CD1c-positive myeloid dendritic cell (primary cell): ENCODE measurements around the gene SLC23A2.

Experiments
- DNase-seq: peaks from one replicate; pipeline ENCODE4 v3.0.0-alpha.2; 2016; ENCODE audit errors: extremely low spot score

The SLC23A2 gene

DNA sequence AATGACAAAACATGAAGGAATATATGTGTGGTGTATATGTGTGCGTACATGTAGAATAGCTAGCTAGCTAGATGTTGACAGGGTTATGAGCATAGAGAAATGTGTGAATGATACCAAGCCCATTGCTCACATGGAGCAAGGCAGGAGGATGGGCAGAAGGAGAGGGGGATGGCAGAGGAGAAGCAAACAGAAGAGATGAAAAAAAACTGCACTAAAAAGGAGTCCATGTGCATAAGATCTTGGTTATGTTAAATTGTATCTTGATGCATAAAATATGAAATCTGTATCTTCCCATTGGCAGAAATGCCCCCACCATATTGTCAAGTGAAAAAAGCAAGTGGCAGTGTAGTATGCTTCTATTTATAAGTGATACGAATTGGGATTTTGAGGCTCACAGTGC, 154.5 kb downstream of the SLC23A2 start:
- DNase-seq = no peak

DNA sequence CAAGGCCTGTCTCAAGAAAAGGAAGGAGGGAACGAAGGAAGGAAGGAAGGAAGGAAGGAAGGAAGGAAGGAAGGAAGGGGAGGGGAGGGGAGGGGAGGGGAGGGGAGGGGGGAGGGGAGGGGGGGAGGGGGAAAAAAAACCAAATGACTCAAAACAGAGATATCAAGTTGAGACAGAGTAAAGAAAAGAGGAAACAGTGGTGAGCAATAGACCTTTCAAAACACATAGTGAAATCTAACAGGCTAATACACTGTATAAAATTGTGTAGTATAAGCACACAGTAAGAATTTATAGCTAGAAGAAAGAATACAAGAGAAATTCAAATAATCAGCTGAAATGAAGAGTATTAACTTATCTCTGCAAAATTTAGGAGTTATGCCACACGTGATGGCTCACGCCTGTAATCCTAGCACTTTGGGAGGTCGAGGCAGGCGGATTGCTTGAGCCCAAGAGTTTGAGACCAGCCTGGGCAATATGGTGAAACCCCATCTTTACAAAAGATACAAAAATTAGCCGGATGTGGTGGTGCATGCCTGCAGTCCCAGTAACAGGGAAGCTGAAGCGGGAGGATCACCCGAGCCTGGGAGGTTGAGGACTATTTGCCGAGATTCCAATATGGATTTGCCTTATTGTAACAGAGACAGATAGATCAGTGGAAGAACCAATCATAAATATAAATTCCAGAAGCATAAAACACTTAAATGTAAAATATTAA, 156.4 kb downstream of the SLC23A2 start:
- DNase-seq = peak; percentile 54

DNA sequence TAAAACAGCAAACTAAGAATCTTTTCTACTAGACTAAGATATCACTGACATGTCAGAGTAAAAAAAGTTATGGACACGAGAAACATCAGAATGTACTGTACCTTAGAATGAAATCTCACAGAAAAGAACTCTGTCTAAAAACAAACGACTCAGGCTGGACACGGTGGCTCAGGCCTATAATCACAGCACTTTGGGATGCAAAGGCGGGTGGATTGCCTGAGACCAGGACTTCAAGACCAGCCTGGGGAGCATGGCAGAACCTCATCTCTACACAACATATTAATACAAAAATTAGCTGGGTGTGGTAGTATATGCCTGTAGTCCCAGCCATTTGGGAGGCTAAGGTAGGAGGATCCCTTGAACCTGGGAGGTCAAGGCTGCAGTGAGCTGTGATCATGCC, 157.0 kb downstream of the SLC23A2 start:
- no peak for DNase-seq

DNA sequence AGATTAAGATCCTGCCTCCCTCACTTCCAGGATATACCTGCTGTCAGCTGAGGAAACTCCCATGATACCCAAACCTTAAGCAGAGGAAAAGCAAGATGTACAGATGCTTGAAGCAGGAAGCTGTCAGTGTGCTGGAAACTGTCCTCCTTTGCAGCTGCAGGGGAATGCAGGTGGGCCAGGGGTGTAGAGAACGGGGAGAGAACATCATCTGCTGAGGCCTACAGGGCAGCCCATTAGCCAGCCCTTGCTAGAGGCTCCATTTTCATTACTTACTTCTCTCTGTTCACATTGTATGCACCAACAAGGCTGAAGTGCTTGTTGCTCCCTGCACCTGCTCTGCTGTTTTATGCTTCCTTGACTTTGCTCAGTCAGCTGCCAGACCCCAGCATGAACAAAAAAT, 160.5 kb downstream of the SLC23A2 start:
- no peak for DNase-seq

DNA sequence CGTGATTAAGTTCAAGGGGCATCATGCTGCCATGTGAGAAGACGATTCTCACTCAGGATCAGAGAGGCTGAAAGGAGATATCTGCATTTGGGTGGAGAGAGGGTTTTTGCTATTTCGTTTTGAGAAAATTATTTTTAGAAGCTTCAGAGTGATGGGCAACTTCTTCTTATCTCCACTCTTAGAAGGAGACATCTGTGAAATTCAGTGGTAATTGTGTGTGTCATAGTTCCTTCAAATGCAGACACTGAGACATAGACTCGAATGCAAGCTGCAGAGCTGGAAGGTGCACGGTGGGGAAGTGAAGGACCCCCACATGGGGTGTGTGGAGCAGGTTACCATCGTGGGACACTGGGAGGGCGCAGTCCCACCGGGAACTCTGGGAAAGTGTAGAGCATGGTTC, 162.8 kb downstream of the SLC23A2 start:
- no peak for DNase-seq

DNA sequence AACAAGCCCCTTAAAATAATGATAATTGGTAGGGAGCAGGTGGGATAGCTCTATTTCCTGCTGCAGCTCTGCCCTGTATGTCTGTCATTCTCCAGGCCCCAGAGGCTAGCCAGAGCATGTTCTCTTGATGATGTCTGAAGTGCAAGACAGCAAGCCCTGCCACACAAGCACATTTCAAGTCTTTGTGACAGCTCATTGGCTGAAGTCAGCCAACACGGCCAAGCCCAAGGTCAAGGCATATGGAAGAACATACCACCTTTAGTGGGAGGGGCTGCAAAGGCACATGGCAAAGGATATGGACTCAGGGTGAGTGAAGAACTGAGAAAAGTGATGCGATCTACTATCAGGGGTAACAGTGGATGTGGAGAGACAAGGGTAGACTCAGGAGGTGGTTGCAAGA, 163.6 kb downstream of the SLC23A2 start:
- DNase-seq = no peak

DNA sequence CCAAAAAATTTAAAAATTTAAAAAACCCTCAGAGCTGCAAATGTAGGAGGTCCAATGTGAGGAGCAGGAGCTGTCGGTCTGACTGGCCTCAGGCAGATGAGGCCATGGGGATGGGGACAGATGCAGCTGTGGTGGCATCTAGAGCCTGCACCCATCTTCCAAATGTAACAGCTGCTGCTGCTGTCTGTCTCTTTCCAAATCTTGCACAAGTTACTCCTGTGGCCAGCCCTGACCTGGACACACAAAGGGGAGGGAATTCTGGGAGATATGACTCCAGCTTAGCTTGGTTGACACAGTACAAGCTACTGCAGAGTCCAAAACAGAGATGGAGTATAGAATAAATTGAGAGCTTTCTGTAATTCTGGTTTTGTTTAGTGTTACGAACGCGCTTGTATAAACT, 164.4 kb downstream of the SLC23A2 start:
- DNase-seq = no peak

DNA sequence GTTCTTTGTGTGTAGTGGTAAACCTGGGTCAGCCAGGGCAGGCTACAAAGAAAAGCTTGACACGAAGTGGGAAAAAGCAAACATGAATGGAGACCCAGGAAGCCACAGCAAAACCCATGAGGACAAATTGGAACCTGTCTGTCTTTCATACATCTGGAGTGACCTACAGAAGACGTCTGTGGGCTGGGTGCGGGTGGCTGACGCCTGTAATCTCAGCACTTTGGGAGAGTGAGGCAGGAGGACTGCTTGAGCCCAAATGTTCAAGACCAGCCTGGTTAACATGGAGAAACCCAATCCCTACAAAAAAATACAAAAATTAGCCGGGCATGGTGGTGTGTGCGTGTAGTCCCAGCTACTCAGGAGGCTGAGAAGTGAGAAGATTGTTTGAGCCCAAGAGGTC, 164.8 kb downstream of the SLC23A2 start:
- no peak for DNase-seq

DNA sequence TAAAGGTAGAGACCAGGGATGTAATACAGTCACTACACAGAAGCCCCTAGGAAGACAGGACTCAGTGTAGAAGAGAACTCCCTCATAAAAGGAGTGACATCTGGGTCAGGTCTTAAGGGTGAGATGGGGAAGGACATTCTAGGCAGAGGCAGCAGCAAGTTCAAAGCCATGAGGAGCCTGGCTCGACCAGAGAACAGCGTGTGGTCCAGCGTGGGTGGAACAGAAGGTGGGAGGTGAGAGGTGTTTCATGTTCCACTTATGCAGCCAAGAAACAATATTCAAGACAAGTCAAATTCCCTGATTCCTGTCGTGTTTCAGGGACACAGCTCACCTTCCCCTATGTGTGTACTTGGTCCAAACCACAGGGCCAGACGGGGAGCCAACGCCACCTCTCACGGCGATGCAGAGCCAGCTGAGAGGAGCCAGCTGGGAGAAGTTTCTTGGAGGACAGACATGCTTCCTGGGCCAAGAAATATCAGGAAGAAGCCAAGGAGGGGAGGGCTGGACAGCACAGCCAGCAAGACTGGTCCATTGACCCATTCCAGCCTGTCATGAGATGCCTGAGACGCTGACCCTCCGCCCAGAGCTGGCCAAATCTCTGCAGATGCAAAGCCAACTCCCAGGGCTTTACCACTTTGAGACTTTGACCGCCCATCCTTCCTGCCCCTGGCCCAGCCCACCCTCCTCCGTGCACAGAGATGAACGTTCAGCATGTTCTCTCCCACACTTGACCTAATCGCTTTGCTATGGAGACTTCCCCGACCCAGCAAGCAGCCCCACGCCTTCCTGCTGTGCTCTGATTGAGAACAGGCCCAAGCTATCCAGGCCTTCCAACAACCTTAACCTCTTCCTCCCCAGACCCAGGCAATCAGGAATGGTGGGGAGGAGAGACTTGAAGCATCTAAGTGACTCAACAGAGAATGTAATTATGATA, 165.8 kb downstream of the SLC23A2 start:
- DNase-seq = no peak

DNA sequence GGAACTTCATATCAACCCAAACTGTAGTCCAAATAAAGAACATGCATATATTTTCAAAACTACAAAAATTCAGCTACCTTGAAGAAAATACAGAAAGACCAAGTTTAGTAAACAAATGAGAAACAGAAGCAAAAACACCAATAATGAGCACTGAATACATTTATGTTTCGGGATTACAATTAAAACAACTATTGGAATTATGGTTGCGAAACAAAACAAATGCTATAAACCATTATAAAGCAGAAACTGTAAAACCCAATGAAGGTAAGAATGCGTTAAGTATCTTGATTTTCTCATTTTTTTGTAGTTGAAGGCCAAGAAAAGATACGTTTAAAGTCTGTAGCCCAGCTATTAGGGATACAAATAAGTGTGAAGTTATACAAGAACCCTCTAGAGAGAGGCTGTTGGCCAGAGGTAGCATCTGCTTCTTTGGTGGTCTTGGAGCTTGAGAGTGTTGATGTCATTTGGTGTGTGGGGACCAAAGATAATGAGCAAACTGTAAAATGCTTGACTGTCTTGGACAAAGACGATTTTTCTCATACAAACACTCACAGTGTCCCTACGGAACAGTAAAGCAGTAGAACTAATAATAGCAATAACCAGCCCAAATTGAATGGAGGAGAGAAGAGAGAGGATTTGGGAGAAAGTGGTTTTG, 168.1 kb downstream of the SLC23A2 start:
- no peak for DNase-seq

DNA sequence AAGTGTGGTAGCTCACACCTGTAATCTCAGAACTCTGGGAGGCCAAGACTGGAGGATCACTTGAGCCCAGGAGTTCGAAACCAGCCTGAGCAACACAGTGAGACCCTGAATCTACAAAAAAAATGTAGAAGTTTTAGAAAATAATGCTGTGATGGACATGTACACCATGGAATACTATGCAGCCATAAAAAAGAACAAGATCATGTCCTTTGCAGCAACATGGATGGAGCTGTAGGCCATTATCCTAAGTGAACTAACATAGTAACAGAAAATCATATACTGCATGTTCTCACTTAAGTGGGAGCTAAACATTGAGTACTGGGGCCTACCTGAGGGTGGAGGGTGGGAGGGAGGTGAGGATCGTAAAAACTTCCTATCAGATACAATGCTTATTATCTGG, 168.8 kb downstream of the SLC23A2 start:
- no peak for DNase-seq

DNA sequence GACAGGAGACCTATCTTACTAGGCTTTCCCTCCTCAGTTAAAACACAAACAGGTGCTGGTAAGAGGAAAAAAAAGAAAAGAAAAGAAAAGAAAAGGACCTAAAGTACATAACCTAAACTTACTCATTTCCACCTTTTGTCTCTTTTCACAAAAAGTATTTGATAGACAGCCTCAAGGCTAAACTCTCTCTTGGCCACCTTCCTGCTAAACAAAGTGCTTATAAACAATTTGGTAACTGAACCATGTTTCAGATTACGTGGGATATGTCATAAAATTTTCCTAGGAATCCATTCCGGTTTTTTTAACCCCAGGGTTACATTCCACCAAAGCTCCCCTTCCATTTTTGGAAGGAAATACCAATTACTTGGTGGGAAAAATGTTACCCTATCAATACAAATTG, 170.6 kb downstream of the SLC23A2 start:
- no peak for DNase-seq

DNA sequence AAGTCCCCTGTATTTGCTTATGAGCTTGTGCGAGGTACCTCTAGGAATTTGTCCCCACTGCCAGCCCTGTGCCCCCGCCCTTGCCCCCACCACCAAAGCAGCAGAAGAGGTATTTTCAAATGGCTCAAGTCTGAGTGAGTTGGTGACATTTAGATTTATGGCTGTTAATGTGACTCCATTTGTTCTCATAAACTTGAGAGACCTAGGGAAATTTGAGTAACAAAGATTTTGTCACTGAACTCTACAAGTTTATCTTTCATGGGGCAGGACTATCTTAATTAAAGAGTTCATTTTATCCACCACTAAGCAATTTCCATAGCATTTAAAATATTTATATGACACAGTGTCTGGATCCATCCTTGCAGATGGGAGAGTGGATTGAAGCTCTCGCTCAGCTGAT, 171.1 kb downstream of the SLC23A2 start:
- DNase-seq = no peak

DNA sequence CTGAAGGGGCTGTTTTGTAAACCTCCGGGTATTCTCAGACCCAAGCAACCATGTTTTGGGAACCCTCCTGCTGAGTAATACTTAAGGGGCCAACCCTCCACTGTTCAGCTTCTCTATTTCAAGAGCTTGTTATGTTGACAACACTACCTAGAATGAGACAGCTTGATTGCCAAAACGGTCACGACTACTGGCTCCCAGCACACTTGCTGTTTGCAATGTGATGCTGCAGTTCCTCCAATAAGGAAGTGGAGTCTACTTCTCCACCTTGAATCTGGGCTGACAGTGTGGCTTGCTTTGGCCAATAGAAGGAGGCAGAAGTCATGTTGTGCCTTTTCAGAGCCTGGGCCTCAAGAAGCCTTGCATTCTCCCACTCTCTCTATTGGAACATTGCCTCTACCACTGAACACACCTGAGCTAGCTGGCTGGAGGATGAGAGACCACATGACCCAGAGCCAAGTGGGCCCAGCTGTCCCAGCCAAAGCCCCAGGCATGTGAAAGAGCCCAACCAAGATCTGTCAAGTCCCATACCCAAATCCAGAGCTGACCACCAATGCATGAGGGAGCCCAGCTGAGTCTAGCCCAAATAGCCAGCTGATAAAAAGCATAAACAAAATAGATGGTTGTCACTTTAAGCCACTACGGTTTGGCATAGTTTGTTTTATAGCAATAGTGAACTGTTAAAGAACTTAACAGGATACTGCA, 171.6 kb downstream of the SLC23A2 start:
- peak; percentile 85 for DNase-seq

DNA sequence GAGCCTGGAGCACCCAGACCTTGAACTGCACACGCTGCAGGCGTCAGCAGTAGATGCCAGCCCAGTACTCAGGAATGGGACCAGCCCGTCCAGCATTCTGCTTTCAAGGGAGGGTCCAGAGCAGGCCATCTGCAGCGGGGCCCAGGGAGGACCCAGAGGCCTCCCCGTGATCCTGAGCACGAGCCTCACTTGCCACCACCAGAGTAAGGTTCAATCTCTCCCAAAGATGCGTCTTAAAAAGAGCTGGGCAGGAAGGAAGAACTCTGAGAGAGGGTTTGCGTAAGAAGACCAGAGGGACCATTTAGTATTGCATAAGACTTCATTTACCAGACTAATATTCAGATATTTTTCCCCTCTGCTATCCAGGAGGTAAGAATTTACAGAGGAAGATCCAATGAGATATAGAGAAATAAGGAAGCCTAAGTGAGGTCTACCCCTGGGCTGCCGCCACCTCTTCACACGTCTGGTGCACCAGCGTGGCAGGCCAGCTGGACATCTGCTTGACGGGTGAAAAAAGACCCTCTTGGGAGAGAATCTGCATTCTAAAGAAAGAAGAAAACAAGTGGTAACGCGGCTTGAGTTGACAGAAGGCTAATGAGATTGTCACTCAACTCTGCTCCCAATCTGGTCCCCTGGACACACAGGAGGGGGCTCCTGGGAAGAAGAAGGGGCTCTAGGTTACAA, 172.3 kb downstream of the SLC23A2 start:
- DNase-seq = no peak

DNA sequence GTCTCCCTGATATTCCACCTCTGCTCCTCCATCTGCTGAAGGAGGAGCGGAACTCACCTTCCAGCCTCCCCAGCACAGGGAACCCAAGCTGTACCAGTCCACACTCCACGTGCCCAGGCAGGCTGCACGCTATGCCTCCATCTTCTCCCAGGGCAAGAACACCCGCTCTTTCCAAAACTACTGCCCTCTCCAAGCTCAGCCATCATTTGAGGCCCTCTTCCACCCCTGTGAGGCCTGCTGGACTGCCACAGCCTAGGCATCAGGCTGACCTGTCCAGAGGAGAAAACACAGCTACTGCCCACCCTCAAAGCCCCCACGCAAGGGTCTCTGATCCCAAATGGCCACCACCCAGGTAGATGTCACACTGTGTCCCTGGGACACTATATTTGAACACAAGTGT, 179.7 kb downstream of the SLC23A2 start:
- DNase-seq = no peak

DNA sequence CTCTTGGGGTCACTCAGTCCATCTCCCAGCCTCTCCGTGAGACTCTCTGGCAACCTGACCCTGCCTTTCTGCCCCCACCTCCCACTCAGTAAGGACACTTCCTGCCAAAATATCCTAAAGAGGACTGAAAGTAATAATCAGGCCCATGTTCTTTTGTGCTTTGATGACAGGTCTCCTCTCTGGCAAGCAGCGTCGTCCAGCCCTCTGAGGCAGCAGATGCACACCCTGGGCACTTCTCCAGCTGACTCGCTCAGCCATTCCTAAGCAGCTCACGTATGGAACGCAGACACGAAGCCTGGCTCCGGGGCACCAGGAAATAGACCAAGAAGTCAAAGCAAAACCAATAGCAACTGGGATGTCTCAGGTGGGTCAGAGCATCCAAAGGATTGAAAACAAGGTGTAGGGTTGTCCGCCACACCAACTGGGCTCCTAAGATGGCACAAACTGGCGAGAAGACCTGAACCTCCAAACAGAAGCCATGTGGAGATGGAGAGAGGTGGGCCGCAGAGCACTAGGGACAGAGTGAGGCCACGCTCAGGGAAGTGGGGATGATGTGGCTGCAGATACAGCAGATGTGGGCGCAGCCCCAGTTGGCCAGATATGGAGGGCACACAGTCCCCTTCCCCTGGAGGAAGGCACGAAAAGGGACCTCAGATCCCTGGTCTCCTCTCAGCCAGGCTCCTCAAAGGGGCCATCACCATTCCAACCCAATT, 180.3 kb downstream of the SLC23A2 start:
- no peak for DNase-seq

DNA sequence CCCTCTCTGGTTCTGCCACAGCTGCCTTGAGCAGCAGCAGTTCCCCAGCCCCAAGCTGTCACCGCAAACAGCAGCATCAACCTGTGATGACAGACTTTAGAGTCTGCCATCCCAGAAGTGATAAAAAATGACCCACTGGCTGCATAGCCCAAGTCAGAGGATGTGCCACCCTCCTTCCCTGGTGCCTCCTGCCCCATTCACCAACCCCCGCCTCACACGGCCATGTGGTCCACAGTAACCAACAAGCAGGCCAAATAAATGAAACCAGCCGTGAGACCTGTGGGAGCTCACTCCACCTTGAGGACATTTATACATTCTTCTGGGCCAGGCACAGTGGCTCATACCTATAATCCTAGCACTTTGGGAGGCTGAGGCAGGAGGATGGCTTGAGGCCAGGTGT, 181.4 kb downstream of the SLC23A2 start:
- DNase-seq = no peak

DNA sequence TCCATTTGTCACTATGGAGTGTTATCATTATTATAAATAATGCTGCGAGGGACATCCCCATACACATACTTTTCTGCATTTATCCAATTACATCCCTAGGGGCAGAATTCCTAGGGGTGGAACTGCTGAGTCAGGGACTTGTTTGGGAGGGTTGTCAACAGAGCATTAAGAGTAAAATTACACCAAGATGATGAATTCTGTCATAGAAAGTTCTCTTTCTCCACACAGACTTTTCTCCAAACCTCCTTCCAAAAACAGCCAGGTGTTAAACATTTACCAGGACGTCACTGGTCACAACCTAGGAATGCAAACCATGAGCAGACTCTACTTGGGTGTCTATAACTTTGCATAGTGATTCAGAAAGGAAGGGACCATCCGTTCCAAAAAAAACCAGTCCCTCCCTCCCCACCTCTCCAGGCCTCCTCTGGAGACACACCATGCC, 184.1 kb downstream of the SLC23A2 start:
- no peak for DNase-seq

DNA sequence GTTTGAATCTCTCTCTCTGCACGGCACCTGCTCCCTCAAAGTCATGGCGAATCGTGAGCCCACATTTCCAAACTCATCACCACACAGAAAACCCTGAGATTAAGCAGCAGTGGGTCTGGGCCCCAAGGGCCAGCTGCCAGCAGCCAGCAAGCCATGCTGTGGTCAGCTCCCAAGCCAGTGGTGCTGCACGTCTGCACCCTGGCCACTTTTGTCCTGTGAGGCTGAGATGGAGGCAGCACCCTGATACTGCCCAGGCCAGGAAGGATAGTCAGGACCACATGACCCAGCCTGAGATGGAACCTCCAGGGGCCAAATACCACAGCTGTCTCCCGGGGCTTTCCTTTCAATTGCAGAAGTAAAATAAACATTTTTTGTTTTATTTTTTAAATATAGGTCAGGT, 185.7 kb downstream of the SLC23A2 start:
- peak; percentile 35 for DNase-seq
